A673 (cell line): ENCODE data around the gene ERLEC1. TPM values are rescaled to one million over a fixed set of nuclear protein-coding genes. Genes with fewer than 3 reads are reported as not detected.

Experiments
- BruUV-seq: library from RNA; stranded (reverse); fragments of 400-500 nt; replicated peaks from 2 replicates; lab custom pipeline; 2021; lab: Mats Ljungman, UMichigan
- CTCF ChIA-PET: fragments of 300-600 bp; sonication (Branson Sonifier 250); formaldehyde crosslinking; loops from one replicate; lab custom pipeline; 2022; ENCODE audit warnings: antibody characterized with exemption; lab: Charles Lee
- POLR2A ChIA-PET: fragments of 300-600 bp; sonication (Branson Sonifier 250); formaldehyde crosslinking; loops from one replicate; lab custom pipeline; 2022; ENCODE audit warnings: antibody characterized with exemption; ENCODE audit not compliant: low non-redundant PET; lab: Charles Lee
- DNase-seq: peaks from one replicate; pipeline ENCODE4 v3.0.0-alpha.2; 2015; ENCODE audit warnings: low spot score
- H3K27ac ChIP-seq: fragments of 200-600 bp; sonication (generic); 2 replicates; pipeline ENCODE4 v1.5.1; 2016; ENCODE audit warnings: mixed run types, low read depth, mild to moderate bottlenecking, mixed read lengths, antibody characterized with exemption, low read length; ENCODE audit not compliant: poor library complexity, severe bottlenecking
- H3K27me3 ChIP-seq: fragments of 200-600 bp; sonication (generic); replicated peaks from 2 replicates; pipeline ENCODE4 v1.6.1; 2017; ENCODE audit warnings: mixed run types, low read depth, mild to moderate bottlenecking, mixed read lengths, antibody characterized with exemption, low read length; ENCODE audit not compliant: insufficient read depth, poor library complexity
- H3K36me3 ChIP-seq: fragments of 200-600 bp; sonication (generic); 2 replicates; pipeline ENCODE4 v1.6.1; 2016; ENCODE audit warnings: mixed run types, mild to moderate bottlenecking, mixed read lengths, antibody characterized with exemption, low read length; ENCODE audit not compliant: insufficient read depth, poor library complexity, severe bottlenecking
- H3K4me1 ChIP-seq: fragments of 200-600 bp; sonication (generic); 2 replicates; pipeline ENCODE4 v1.6.1; 2017; ENCODE audit warnings: mixed run types, mild to moderate bottlenecking, mixed read lengths, antibody characterized with exemption, low read length; ENCODE audit not compliant: insufficient read depth, poor library complexity, severe bottlenecking
- H3K4me3 ChIP-seq: fragments of 200-600 bp; sonication (generic); 2 replicates; pipeline ENCODE4 v1.5.1; 2016; ENCODE audit warnings: low read depth, mixed run types, mild to moderate bottlenecking, mixed read lengths, low read length; ENCODE audit not compliant: poor library complexity, severe bottlenecking
- H3K9me3 ChIP-seq: fragments of 200-600 bp; sonication (generic); 2 replicates; pipeline ENCODE4 v1.6.1; 2016; ENCODE audit warnings: mixed run types, low read depth, mild to moderate bottlenecking, mixed read lengths, antibody characterized with exemption, low read length; ENCODE audit not compliant: poor library complexity, severe bottlenecking
- CTCF ChIP-seq: fragments of 300-800, 200-600 bp; sonication (generic); conservative IDR thresholded peaks from 2 replicates; pipeline ENCODE4 v1.5.1; 2017; ENCODE audit warnings: low read depth, mild to moderate bottlenecking, antibody characterized with exemption, low read length, moderate library complexity, mixed read lengths
- EZH2 ChIP-seq: fragments of 200-600 bp; sonication (generic); IDR thresholded peaks from 2 replicates; pipeline ENCODE4 v1.6.1; 2017; ENCODE audit warnings: borderline replicate concordance, low read depth, mild to moderate bottlenecking, mixed read lengths, antibody characterized with exemption, low read length; ENCODE audit not compliant: poor library complexity, severe bottlenecking
- intact Hi-C: fragments of 100-400 bp; cut with micrococcal nuclease; formaldehyde crosslinking; loops from one replicate; pipeline ENCODE4 v1.10.0; 2022; ENCODE audit not compliant: unreplicated experiment
- total RNA-seq: library from RNA; stranded (reverse); gene quantifications from 2 replicates; pipeline ENCODE4 v1.2.3, GENCODE V29; 2021

ERLEC1 gene
- total RNA-seq, 1 experiment from 2014 or later: 27.7 TPM

GRCh38 chr2:53740170-53740569 is 46.7 kb upstream of the ERLEC1 start:
- no TSS peak for BruUV-seq
- H3K27ac ChIP-seq: no peak overlapping the region
- peak; percentile 50 for DNase-seq
- intact Hi-C loops: no loop called here
- no peak overlapping the region for H3K4me3 ChIP-seq
- no peaks in the 10 kb centered on the region for H3K36me3 ChIP-seq
- POLR2A ChIA-PET: no interaction called here
- H3K27me3 ChIP-seq: no peaks in the 10 kb centered on the region
- H3K4me1 ChIP-seq: no peaks in the 10 kb centered on the region
- CTCF ChIA-PET: no interaction called here
- H3K9me3 ChIP-seq: no peaks in the 10 kb centered on the region
- TF ChIP-seq CTCF (peak; percentile 59), EZH2 (no peak)

GRCh38 chr2:53744395-53745065 is 42.3 kb upstream of the ERLEC1 start:
- no peak overlapping the region for H3K4me3 ChIP-seq
- CTCF ChIA-PET: no interaction called here

GRCh38 chr2:53750041-53750768 is 36.6 kb upstream of the ERLEC1 start:
- no TSS peak for BruUV-seq
- H3K4me3 ChIP-seq: no peak overlapping the region
- DNase-seq: no peak
- CTCF ChIA-PET: no interaction called here
- POLR2A ChIA-PET: no interaction called here
- TF ChIP-seq EZH2: no peak
- TF ChIP-seq CTCF: no peak
- intact Hi-C loops: no loop called here
- H3K4me1 ChIP-seq: no peaks in the 10 kb centered on the region
- H3K36me3 ChIP-seq: no peaks in the 10 kb centered on the region
- no peaks in the 10 kb centered on the region for H3K27me3 ChIP-seq
- no peaks in the 10 kb centered on the region for H3K9me3 ChIP-seq
- no peak overlapping the region for H3K27ac ChIP-seq

More at GRCh38 chr2:53744395-53745065, 42.3 kb upstream of the ERLEC1 start:
- Histone ChIP-seq H3K27ac (no peak overlapping the region), H3K27me3 (no peaks in the 10 kb centered on the region), H3K9me3 (no peaks in the 10 kb centered on the region), H3K4me1 (no peaks in the 10 kb centered on the region), H3K36me3 (no peaks in the 10 kb centered on the region)
- intact Hi-C loops: no loop called here
- BruUV-seq: no TSS peak
- TF ChIP-seq EZH2: no peak
- TF ChIP-seq CTCF: no peak
- no peak for DNase-seq
- POLR2A ChIA-PET: no interaction called here
